HG03064 (cell line): ENCODE measurements around the gene SEC31B.
A peak's percentile ranks its signal among the peaks of the same experiment; 100 is the strongest.

ENCODE experiments used
- ATAC-seq: cut with Tn5 transposase; IDR thresholded peaks from one replicate; pipeline ENCODE4 v1.9.1; 2021; ENCODE audit warnings: low read depth; ENCODE audit not compliant: unreplicated experiment

Gene SEC31B, protein sequence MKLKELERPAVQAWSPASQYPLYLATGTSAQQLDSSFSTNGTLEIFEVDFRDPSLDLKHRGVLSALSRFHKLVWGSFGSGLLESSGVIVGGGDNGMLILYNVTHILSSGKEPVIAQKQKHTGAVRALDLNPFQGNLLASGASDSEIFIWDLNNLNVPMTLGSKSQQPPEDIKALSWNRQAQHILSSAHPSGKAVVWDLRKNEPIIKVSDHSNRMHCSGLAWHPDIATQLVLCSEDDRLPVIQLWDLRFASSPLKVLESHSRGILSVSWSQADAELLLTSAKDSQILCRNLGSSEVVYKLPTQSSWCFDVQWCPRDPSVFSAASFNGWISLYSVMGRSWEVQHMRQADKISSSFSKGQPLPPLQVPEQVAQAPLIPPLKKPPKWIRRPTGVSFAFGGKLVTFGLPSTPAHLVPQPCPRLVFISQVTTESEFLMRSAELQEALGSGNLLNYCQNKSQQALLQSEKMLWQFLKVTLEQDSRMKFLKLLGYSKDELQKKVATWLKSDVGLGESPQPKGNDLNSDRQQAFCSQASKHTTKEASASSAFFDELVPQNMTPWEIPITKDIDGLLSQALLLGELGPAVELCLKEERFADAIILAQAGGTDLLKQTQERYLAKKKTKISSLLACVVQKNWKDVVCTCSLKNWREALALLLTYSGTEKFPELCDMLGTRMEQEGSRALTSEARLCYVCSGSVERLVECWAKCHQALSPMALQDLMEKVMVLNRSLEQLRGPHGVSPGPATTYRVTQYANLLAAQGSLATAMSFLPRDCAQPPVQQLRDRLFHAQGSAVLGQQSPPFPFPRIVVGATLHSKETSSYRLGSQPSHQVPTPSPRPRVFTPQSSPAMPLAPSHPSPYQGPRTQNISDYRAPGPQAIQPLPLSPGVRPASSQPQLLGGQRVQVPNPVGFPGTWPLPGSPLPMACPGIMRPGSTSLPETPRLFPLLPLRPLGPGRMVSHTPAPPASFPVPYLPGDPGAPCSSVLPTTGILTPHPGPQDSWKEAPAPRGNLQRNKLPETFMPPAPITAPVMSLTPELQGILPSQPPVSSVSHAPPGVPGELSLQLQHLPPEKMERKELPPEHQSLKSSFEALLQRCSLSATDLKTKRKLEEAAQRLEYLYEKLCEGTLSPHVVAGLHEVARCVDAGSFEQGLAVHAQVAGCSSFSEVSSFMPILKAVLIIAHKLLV

DNA sequence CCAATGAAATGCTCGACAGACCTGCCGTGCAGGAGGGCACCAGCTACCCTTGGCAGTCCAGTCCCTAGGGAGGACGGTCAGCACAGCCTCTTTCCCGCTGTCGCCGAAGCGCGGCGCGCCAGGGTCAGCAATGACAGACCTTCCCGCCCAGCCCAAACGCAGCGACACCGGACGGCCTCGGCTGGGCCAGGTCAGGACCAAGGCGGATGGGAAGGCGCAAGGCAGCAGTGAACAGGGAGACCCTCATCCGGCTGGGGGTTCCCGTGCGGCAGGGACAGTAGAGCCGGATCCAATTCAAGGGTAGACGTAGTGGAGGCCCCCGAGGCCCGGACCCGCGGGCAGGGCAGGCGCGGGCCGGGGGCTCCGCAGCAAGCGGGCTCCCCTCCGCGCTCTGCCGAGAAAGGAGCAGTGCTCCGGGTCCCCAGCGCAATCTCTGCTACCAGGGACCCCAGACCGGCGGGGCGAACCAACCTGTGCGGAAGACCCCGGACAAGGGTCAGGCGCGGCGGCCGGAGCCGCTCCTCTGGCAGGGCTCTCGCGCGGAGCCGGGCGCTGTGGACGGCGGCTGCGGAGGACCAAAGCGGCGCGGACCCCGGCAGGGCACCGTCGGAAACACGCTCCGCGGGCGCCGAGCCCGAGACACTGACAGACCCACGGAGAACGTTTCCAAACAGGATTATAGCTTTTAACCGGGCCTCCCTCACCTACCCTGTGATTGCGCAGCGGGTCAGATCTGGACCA is at the start of gene SEC31B:
Gene SEC31B, minus strand, starts transcription at position 551 of the 741 bp plus-strand sequence. CDS start 2,909 bp downstream, outside the sequence.
- ATAC-seq, result no peak

DNA sequence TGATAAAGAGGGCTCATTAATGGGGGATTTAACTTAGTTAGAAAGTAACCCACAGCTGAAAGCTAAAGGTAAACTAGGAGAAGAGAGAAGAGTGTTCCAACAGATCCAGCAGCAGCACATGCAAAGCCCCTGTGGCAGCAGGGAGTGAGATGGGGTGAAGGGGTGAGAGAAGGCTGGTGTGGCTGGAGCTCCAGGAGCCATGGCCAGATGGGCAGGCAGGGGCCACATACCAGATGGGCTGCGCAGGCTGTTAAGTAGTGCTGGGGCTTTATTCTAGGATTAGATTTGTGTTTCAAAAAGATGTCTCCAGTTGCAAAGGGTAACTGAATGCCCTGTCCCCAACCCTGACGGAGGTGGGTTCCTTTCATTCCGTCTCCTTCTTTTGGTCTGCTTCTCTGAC is 49.3 kb upstream of the SEC31B start:
- no peak for ATAC-seq

DNA sequence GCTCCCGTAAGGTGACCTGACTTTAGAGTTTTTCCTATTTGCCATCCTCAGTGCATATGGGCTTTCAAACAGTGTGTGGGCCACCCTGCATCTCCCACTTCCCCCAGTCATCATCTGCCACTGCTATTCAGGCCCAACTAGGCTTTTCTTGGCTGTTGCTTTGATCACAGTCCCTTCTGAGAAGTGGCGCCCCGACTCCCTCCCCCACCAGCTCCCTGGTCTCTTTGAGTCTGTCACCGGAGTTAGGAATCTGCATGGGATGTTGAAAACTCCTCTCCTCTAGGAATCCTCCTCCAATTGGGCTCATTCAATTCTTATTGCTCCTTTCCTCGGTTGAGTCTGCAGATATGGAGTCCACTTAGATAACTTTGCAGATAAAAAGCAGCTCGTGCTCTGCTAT is 48.2 kb upstream of the SEC31B start:
- ATAC-seq, result no peak

- no peak for ATAC-seq
Measured at GRCh38 chr10:100567249-100567648, 47.6 kb upstream of the SEC31B start.

DNA sequence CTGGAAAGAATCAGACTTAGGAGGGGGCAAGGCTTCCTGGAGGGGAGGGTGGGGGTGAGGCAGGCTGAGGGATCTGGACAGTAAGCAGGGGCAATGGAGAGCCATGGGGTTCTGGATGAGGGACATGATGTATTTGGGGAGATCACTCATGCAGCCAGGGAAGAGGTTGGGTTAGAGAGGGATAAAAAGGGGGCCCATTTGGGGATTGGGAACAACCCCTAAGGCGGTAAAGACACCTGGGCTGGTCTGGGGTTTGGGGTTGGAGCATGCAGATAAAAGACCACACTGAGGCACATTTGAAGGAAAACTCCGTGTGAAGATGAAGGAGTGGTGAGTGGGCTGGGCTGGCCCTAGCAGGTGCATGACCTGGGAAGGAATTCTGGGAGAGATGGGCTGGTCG is 46.9 kb upstream of the SEC31B start:
- no peak for ATAC-seq

DNA sequence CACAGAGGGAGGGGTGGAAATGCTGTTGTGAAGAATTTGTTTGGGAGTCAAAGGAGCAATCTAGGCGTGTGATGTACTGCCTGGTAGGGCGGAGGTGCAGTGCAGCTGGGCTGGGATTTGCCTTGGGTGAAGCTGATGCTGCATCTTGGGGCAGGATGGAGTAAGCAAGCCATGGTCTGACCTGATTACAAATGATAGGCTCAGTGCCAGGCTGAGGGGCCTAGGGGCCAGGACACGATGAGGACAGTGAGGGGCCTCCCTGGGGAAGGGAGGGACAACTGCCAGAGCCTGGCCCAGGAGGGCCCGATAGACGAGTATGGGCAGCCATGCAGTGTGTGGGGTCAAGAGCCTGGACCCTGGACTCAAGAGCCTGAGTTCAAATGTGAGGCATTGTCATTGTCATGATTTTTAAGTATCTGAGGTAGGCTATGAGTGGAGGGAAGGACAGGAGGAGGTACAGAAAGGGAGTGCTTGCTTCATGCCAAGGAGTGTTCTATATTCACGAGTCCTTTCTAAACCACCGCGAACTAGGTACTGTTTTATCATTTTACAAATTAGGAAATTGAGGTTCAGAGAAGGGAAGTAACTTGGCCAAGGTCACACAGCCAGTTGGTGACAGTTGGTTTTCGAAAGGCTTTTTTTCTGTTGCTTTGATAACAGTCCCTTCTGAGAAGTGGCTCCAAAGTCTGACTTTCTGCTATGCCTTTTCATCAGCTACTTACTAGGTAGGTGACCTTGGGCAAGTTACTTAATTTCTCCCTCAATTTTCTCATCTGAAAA is 45.7 kb upstream of the SEC31B start:
- ATAC-seq, result no peak

GRCh38 chr10:100562008-100562672 is 42.5 kb upstream of the SEC31B start:
- ATAC-seq, result no peak

DNA sequence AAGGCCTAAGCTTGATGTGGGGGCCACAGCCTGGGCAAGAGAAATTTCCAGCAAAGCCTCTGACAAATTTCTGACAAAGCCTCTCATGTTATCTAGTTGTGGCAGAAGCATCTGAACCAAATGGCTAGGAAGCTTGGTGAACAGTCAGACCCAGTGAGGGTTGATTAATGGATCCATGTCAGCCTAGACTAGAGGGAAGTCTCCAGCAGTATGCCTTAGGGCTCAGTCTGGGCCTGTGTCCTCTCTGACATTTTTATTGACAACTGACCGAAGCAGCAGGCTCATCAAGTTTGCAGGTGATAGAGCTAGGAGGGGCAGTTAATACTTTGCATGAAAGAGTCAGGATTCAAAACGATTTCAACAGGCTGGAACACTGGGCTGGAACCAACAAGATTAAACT is 41.3 kb upstream of the SEC31B start:
- no peak for ATAC-seq

- ATAC-seq, result no peak
Measured at GRCh38 chr10:100560248-100560647, 40.6 kb upstream of the SEC31B start.

DNA sequence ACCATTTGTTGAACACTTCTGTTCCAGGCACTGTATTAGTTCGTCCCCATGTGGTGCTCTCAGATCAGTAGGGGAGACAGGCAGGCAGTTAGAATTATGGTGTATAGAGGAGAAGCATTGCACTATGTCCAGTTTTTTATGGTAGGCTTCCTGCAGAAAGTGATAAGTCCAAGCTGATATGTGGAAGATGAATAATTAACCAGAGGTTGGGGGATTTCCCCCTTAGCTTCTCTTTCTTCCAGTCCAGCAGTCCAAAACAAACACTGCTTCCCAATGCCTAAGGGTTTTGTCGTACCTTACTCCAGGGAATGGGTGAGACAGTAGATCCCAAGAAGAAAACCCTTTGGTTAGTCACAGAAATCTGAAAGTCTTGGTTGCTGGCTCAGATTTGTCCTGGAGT is 35.2 kb upstream of the SEC31B start:
- ATAC-seq, result no peak

DNA sequence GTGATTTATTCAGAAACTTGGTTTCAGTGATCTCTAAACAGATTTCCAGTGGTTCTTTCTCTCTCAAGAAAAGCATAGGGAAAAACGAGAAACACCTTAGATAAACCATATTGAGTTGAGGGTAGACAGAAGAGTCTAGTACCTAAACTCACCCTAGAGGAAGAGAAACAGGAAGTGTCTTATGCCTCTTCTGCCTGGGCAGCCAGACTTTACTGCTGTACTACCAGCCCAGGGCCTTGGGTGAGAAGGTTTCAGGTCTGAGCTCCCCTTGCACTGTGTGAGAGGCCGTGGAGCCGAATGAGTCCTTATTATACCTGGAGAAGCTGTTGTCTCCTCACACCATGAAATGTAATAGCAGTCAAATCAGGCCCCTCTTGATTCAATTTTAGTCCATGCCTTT is 34.3 kb upstream of the SEC31B start:
- no peak for ATAC-seq

GRCh38 chr10:100551738-100552137 is 32.1 kb upstream of the SEC31B start:
- no peak for ATAC-seq

- ATAC-seq, result no peak
Measured at GRCh38 chr10:100551196-100551595, 31.5 kb upstream of the SEC31B start.

GRCh38 chr10:100544950-100545349 is 25.3 kb upstream of the SEC31B start:
- no peak for ATAC-seq

GRCh38 chr10:100537475-100537874 is 17.8 kb upstream of the SEC31B start:
- ATAC-seq, result no peak

- peak; percentile 89 for ATAC-seq
Measured at GRCh38 chr10:100535715-100536353, 16.2 kb upstream of the SEC31B start, which contains the start of gene HIF1AN. TSS of gene HIF1AN (plus strand) at chr10:100535943. CDS start at chr10:100535959, 16 bp downstream.

- ATAC-seq, result peak; percentile 6
Measured at GRCh38 chr10:100535338-100535714, 15.7 kb upstream of the SEC31B start.

DNA sequence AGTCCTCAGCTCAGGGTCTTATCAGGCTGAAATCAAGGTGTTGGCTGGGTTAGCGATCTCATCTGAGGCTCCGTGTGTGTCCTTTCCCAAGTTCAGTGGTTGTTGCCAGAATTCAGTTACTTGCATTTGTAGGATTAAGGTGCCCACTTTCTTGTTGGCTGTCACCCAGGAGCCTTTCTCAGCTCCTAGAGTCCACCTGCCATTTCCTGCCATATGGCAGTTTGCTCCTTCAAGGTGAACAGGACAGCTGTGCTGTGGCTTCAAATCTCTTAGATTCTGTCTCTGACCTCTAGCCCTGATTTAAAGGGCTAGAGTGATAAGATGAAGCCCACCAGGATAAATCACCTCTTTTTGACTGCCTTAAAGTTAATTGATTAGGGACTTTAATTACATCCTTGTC is 15.1 kb upstream of the SEC31B start:
- no peak for ATAC-seq
